Astrocyte (in vitro differentiated cells and primary cell): ENCODE measurements around the gene BOLL. TPM values are rescaled to one million over a fixed set of nuclear protein-coding genes. Genes with fewer than 3 reads are reported as not detected.
A peak's percentile ranks its signal among the peaks of the same experiment; 100 is the strongest.

ENCODE experiments used
- DNase-seq: peaks from one replicate; pipeline ENCODE4 v3.0.0-alpha.2; 2010; ENCODE audit warnings: low read depth
- FAIRE-seq: peaks from 2 replicates; lab custom pipeline; 2011; peaks lifted over from hg19 to GRCh38; lab: Jason Lieb, UNC
- H2AFZ ChIP-seq: 2 replicates; pipeline ENCODE4 v1.6.0; 2012; ENCODE audit warnings: low read depth, low read length, inconsistent platforms
- H3K27ac ChIP-seq: 2 replicates; pipeline ENCODE4 v1.5.1; 2011; ENCODE audit warnings: low read depth, low read length, inconsistent platforms
- H3K27me3 ChIP-seq: 2 replicates; pipeline ENCODE4 v1.6.0; 2011; ENCODE audit warnings: low read length, inconsistent platforms; ENCODE audit not compliant: insufficient read depth
- H3K36me3 ChIP-seq: 2 replicates; pipeline ENCODE4 v1.5.1; 2011; ENCODE audit warnings: low read length, inconsistent platforms; ENCODE audit not compliant: insufficient read depth
- H3K4me1 ChIP-seq: 2 replicates; pipeline ENCODE4 v1.5.1; 2011; ENCODE audit warnings: low read length, inconsistent platforms; ENCODE audit not compliant: insufficient read depth
- H3K4me2 ChIP-seq: 2 replicates; pipeline ENCODE4 v1.6.0; 2012; ENCODE audit warnings: low read length, inconsistent platforms
- H3K4me3 ChIP-seq: 2 replicates; pipeline ENCODE4 v1.5.1; 2011; ENCODE audit warnings: low read depth, mild to moderate bottlenecking, low read length, inconsistent platforms; ENCODE audit not compliant: insufficient read depth
- H3K79me2 ChIP-seq: 2 replicates; pipeline ENCODE4 v1.6.0; 2012; ENCODE audit warnings: mild to moderate bottlenecking, low read length, inconsistent platforms; ENCODE audit not compliant: insufficient read depth
- H3K9ac ChIP-seq: 2 replicates; pipeline ENCODE4 v1.6.0; 2012; ENCODE audit warnings: mild to moderate bottlenecking, low read length, inconsistent platforms
- H3K9me3 ChIP-seq: 2 replicates; pipeline ENCODE4 v1.5.1; 2012; ENCODE audit warnings: low read depth, mild to moderate bottlenecking, low read length, inconsistent platforms; ENCODE audit not compliant: insufficient read depth
- H4K20me1 ChIP-seq: 2 replicates; pipeline ENCODE4 v1.6.0; 2012; ENCODE audit warnings: low read length, inconsistent platforms; ENCODE audit not compliant: insufficient read depth
- H3K27ac Mint-ChIP-seq: one replicate; pipeline ENCODE4 v1.8.0; 2021; ENCODE audit warnings: mild to moderate bottlenecking, mixed read lengths; ENCODE audit not compliant: unreplicated experiment
- H3K27me3 Mint-ChIP-seq: one replicate; pipeline ENCODE4 v1.8.0; 2021; ENCODE audit warnings: low read depth, mixed read lengths; ENCODE audit not compliant: unreplicated experiment
- H3K36me3 Mint-ChIP-seq: one replicate; pipeline ENCODE4 v1.8.0; 2021; ENCODE audit warnings: low read depth, mixed read lengths; ENCODE audit not compliant: unreplicated experiment
- H3K4me1 Mint-ChIP-seq: one replicate; pipeline ENCODE4 v1.8.0; 2021; ENCODE audit warnings: low read depth, mixed read lengths; ENCODE audit not compliant: unreplicated experiment
- H3K4me3 Mint-ChIP-seq: one replicate; pipeline ENCODE4 v1.8.0; 2021; ENCODE audit warnings: mild to moderate bottlenecking, moderate library complexity, mixed read lengths; ENCODE audit not compliant: unreplicated experiment
- H3K9me3 Mint-ChIP-seq: one replicate; pipeline ENCODE4 v1.8.0; 2021; ENCODE audit warnings: mild to moderate bottlenecking, mixed read lengths; ENCODE audit not compliant: unreplicated experiment
- CTCF ChIP-seq: IDR thresholded peaks from 2 replicates; pipeline ENCODE4 v1.5.1; 2011; ENCODE audit warnings: low read depth, mild to moderate bottlenecking, inconsistent platforms, low read length, moderate library complexity; ENCODE audit not compliant: insufficient read depth
- EZH2 ChIP-seq: IDR thresholded peaks from 2 replicates; pipeline ENCODE4 v1.6.1; 2012; ENCODE audit warnings: mild to moderate bottlenecking, low read length, inconsistent platforms; ENCODE audit not compliant: insufficient read depth
- total RNA-seq: library from RNA; stranded (reverse); gene quantifications from 2 replicates; pipeline ENCODE4 v1.2.1, GENCODE V29; 2021

Gene BOLL
- total RNA-seq, 1 donor from 2014 or later = not detected

- Histone ChIP-seq H4K20me1 (no peaks in the 10 kb centered on the region), H3K4me1 (peaks cover 3% of the 10 kb centered on the region), H3K79me2 (no peaks in the 10 kb centered on the region), H2AFZ (peak overlapping the region; percentile 84), H3K4me2 (peak overlapping the region; percentile 88), H3K4me3 (peak overlapping the region; percentile 72), H3K9me3 (no peaks in the 10 kb centered on the region), H3K27ac (no peak overlapping the region), H3K36me3 (no peaks in the 10 kb centered on the region), H3K9ac (peak overlapping the region; percentile 61), H3K27me3 (peaks cover 25% of the 10 kb centered on the region)
- H3K36me3 Mint-ChIP-seq = no peaks in the 10 kb centered on the region
- peaks cover 15% of the 10 kb centered on the region for H3K27me3 Mint-ChIP-seq
- FAIRE-seq (no peak), DNase-seq (no peak)
- H3K4me1 Mint-ChIP-seq = peaks cover 2% of the 10 kb centered on the region
- peak; percentile 81 for TF ChIP-seq EZH2
- TF ChIP-seq CTCF = no peak
- H3K9me3 Mint-ChIP-seq = no peaks in the 10 kb centered on the region
- no peak overlapping the region for H3K27ac Mint-ChIP-seq
- H3K4me3 Mint-ChIP-seq = peak overlapping the region; percentile 92
These were observed 19.9 kb upstream of the BOLL start for GRCh38 chr2:197804758-197805714.

- Histone ChIP-seq H2AFZ (peak within 1 kb of the TSS; percentile 84), H3K4me2 (peak within 1 kb of the TSS; percentile 88), H3K79me2 (no peaks in the 10 kb centered on the region), H3K4me1 (peaks cover 3% of the 10 kb centered on the region), H3K36me3 (no peaks in the 10 kb centered on the region), H3K27me3 (peaks cover 24% of the 10 kb centered on the region), H3K27ac (no peak within 1 kb of the TSS), H3K9ac (peak within 1 kb of the TSS; percentile 61), H3K4me3 (peak within 1 kb of the TSS; percentile 72), H4K20me1 (no peaks in the 10 kb centered on the region), H3K9me3 (no peaks in the 10 kb centered on the region)
- H3K9me3 Mint-ChIP-seq = no peaks in the 10 kb centered on the region
- peaks cover 2% of the 10 kb centered on the region for H3K4me1 Mint-ChIP-seq
- FAIRE-seq (no peak), DNase-seq (peak; percentile 85)
- H3K36me3 Mint-ChIP-seq = no peaks in the 10 kb centered on the region
- no peak within 1 kb of the TSS for H3K27ac Mint-ChIP-seq
- H3K27me3 Mint-ChIP-seq = peaks cover 15% of the 10 kb centered on the region
- peak within 1 kb of the TSS; percentile 92 for H3K4me3 Mint-ChIP-seq
- TF ChIP-seq EZH2 = no peak
These were observed 19.1 kb upstream of the BOLL start, which contains the start of gene PLCL1 for GRCh38 chr2:197804049-197804757. PLCL1 (plus strand) TSS chr2:197804593.

- FAIRE-seq (no peak), DNase-seq (peak; percentile 19)
- no peak overlapping the region for H3K27ac ChIP-seq
- no peaks in the 10 kb centered on the region for H3K9me3 ChIP-seq
- H3K4me2 ChIP-seq = no peak overlapping the region
- H3K36me3 ChIP-seq = no peaks in the 10 kb centered on the region
- Mint-ChIP-seq H3K4me3 (no peak overlapping the region), H3K9me3 (no peaks in the 10 kb centered on the region), H3K36me3 (no peaks in the 10 kb centered on the region), H3K27ac (no peak overlapping the region), H3K27me3 (peaks cover 15% of the 10 kb centered on the region), H3K4me1 (peaks cover 2% of the 10 kb centered on the region)
- H3K79me2 ChIP-seq = no peaks in the 10 kb centered on the region
- peaks cover 22% of the 10 kb centered on the region for H3K27me3 ChIP-seq
- H3K9ac ChIP-seq = no peak overlapping the region
- H2AFZ ChIP-seq = no peak overlapping the region
- peaks cover 3% of the 10 kb centered on the region for H3K4me1 ChIP-seq
- TF ChIP-seq CTCF = peak; percentile 86
- no peak for TF ChIP-seq EZH2
- no peak overlapping the region for H3K4me3 ChIP-seq
- no peaks in the 10 kb centered on the region for H4K20me1 ChIP-seq
These were observed 17.9 kb upstream of the BOLL start for GRCh38 chr2:197803033-197803444.
